A204.1 (cell line): Measurements from ENCODE around the gene MS4A6A.
"Not testable (repeated sequence)": the region's sequence is repeated elsewhere in the genome, so short reads cannot be mapped to it uniquely, and the experiment has no call there.

ENCODE experiments used
- FAIRE-seq: peaks from 2 replicates; lab custom pipeline; 2012; peaks lifted over from hg19 to GRCh38; lab: Jason Lieb, UNC

MS4A6A gene, protein sequence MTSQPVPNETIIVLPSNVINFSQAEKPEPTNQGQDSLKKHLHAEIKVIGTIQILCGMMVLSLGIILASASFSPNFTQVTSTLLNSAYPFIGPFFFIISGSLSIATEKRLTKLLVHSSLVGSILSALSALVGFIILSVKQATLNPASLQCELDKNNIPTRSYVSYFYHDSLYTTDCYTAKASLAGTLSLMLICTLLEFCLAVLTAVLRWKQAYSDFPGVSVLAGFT

DNA sequence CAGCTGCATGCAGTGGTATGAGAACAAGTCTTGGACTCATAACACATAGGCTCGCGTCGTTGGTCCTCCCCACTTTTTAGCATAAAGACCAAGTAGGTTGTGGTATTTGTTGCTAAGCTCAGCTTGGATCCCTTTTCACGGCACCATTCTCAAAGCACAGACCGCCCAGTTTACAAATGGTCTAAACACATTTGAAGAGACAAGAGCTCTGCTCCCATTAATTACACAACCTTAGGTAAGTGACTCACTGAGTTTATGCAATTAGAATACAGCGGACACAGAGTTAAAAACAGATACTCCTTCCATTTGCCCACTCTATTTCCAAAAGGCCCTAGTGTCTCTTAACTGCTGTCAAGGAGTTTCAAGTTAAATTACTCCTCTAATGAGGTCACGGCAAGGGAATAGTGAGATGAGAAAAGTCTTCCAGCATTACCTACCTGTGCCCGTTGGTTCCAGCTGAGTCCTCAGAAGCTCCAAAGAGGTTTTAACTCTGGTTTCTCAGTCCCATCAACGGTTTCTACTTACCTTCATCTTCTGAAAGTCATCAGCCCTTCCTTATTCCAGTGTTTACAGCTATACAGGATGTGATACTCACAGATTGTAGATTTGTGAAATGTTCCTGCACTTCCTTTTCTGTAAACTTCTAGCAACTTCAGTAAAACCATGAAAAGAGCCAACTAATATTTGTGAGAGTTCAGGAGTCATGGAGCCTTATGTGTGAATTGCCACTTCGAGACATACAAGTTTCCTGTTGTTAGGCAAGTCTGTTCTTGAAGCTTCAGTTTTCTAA lies at the start of gene MS4A6A:
Gene MS4A6A, minus strand, starts transcription at position 543 of the 790 bp plus-strand sequence. CDS start 1,356 bp downstream, outside the sequence.
- no peak for FAIRE-seq

DNA sequence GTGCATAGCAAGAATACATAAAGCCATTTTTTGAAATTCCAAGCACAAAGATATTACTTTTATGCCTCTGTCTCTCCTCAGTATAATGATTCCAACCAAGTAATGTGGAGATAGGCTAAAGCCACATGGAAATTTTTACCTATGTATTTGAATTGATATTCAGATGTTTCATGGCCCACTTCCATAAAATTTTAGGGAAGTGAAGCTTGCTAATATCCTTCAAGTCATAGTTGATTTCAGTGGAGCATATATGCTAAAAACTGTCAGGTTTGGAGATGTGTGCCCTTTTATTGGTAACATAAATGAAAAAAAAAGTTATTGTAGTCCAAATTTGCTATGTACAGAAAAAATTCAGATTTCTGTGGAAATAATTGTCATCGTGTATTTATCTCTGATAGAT lies 47.8 kb upstream of the MS4A6A start:
- no peak for FAIRE-seq

DNA sequence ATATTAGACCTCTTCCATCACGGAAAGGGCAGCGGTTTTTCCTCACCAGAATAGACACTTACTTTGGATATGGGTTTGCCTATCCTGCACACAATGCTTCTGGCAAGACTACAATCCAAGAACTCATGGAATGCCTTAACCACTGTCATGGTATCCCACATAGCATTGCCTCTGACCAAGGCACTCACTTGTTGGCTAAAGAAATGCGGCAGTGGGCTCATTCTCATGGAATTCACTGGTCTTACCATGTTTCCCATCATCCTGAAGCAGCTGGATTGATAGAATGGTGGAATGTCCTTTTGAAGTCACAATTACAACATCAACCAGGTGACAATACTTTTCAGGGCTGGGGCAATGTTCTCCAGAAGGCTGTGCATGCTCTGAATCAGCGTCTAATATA lies 39.3 kb upstream of the MS4A6A start:
- FAIRE-seq = no peak

DNA sequence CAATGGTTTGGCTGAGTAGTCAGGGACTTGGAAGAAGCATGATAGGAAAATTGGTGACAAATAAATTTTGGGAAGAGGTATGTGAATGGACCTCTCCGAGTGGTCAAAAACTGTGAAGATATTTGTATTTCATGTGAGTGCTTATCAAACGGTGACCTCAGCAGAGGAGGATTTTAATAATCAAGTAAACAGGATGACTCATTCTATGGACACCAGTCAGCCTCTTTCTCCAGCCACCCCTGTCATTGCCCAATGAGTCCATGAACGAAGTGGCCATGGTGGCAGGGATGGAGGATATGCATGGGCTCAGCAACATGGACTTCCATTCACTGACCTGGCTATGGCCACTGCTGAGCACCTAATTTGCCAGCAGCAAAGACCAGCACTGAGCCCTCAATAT lies 38.8 kb upstream of the MS4A6A start:
- FAIRE-seq = no peak

DNA sequence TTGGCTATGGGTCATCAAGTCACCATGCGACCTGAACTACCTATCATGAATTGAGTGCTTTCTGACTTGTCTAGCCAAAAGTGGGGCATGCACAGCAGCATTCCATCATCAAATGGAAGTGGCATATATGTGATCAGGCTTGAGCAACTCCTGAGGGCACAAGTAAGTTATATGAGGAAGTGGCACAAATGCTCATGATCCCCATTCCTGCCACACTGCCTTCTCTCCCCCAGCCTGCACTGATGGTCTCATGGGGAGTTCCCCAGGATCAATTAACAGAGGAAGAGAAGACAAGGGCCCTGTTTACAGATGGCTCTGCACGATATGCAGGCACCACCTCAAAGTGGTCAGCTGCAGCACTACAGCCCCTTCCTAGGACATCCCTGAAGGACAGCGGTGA lies 38.3 kb upstream of the MS4A6A start:
- no peak for FAIRE-seq

DNA sequence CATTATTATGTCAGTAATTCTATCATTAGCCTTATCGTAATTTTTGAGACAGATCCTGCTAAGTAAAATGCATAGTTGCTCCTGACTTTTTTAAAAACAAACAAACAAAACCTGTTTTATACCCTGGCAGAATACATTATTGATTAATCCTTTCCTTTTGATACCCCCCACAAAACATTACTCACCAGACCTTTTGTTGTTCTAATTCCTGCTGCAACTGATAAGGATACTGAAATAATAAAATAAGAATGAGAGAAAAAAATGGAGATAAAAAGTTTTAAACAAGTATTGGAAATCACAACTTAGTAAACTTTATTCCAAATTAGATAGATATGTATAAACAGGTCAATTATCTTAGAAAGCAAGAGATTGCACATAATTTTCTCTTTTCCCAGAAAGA lies 31.5 kb upstream of the MS4A6A start:
- FAIRE-seq = no peak

DNA sequence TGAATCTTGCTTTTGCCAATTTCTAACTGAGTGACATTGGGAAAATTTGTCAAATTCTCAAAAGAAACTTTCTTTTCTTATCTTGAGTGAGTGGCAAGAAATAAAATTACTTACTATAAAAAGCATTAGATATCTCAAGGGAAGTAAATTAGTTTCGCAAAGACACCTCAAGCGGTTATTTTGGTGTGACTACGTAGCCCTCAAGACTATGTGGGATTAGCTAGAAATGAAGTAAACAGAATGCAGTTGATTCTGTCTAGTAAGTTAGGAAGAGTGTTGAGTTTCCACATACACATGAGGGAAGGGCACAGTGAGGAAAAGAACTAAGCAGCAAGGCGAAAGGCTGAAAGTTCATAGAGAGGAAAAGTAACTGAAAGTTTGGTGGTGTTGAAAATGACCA lies 28.3 kb upstream of the MS4A6A start:
- FAIRE-seq = no peak

DNA sequence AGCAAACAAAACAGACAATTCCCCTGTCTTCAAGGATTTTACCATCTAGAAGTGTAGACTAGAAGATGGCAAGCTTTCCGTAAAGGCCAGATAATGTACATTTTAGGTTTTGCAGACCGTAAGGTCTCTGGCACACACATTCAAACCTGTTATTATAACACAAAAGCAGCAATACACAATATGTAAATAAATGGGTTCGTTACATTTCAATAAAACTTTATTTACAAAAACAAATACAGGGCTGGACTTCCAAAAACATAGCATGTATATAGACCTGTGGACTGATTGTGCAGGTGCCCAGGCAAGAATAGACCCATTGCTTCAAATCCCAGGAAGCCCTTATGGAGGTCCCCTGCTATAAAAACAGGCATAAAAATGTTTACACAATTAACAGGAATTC lies 27.1 kb upstream of the MS4A6A start:
- FAIRE-seq = no peak

DNA sequence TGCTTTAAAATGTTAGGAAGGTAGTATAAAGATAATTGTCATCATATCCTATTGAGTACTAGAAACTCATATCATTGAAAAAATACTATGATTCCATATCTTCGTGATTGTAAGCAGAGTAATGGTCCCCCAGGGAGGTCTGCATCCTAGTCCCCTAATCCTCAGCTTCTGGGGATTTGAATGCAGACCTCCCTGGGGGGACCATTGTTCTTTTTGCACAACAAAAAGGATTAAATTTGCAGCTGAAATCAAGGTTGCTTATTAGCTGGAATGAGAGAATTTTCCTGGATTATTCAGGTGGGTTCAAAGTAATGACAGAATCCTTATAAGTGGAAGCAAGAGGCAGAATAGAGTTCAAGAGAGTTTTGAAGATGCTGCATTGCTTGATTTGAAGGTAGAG lies 26.1 kb upstream of the MS4A6A start:
- no peak for FAIRE-seq

DNA sequence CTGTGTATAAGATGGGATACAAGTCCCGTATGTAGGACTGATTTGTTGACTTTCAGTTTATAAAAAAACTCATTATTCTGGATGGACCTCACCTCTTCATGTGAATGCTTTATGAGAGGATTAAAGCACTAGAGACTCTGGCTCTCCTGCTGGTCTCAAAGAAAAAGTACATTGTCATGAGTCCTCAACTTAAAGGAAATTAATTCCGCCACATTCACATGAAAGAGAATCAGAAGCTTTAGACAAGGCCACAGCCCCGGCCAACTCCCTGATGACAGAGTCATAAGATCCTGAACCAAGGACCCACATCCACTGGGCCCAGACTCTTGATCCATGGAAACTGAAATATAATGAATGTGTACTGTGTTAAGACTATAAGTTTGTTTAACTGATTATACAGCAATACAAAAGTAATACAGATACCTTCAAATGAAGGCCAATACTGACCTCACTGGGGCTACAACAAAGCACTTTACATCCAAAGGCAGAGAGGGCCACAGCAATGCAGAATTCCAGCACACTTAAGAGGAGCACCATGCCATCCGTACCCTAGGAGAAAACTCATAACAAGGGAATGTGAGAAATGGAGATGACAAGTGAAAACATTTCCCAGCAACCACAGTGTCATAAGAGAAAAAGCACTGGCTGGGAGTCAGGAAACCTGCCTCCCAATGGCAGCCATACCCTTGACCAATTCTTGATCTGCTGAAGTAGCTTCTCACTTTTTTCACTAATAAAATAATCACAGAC lies 25.4 kb upstream of the MS4A6A start:
- no peak for FAIRE-seq

DNA sequence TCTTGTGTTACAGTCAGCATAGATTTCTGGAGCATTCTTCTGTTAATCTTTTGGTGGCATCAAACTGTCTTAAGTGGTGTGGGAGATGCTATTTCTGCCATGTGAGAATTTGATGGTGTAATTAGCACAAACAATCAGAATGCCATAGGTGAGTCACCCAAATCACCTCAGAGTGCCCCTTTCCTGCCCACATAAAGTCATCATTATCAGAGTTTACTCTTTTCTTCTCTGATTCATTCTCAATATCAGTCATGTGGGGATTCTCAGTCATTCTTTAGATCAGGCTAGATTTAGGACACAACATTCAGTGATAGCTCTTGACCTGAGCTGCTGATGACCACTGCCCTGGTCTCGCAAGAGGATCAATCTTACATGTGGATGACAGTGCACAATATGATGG lies 23.7 kb upstream of the MS4A6A start:
- no peak for FAIRE-seq

DNA sequence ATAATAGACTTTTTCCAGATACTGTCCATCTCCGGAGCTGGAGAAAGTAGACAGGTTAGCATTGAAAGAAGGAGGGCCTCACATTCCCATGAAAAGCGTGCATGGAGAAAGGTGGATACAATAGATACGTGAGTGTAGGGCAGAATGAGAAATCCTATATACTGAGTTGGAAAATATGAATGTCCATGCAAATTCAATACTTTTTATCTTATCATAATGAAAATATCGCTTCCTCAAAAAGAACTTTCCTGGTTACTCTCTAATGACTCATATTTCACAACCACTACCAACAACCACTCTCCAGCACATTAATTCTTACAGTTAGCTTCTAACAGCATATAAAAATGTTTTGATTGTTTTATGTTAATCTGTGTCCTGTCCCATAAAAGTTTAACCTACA lies 22.0 kb upstream of the MS4A6A start:
- FAIRE-seq = no peak

DNA sequence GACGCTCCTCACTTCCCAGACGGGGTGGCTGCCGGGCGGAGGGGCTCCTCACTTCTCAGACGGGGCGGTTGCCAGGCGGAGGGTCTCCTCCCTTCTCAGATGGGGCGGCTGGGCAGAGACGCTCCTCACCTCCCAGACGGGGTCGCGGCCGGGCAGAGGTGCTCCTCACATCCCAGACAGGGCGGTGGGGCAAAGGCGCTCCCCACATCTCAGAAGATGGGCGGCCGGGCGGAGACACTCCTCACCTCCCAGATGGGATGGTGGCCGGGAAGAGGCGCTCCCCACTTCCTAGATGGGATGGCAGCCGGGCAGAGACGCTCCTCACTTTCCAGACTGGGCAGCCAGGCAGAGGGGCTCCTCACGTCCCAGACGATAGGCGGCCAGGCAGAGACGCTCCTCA lies 18.5 kb upstream of the MS4A6A start:
- not testable (repeated sequence) for FAIRE-seq

DNA sequence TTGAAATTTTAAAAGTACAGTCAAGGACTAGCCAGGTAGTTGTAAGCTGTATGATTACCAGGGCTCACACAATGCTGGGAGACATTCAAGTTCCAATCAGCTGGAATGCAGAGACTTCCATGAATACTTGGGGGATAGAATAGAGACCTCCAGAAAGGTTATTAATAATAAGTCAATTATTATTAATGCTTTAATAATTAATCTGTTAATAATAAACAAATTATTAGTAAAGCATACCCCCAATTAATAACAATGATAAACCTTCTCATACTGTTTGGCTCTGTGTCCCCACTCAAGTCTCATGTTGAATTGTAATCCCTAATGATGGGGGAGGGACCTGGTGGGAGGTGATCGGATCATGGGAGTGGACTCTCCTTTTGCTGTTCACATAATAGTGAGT lies 14.6 kb upstream of the MS4A6A start:
- no peak for FAIRE-seq

DNA sequence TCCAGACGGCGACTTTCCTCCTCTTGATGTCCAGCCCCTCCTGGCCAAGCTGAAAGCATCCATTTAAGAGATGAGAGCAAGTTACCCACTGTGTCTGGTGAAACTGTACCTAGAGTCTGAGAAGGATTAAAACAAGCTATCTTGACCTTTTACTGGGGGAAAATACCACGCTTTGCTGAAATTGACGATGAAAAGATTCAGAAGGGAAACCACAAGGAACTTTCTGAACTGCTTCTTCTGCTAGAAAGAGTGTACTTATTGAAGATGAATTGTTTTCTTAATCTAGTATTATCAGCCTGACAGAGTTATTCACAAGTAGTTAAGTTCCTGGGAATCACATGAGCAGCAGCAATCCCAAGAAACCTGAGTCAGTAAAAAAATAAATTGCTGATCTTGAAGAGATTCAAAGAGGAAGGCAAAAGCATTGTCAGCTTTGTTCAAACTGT lies 13.1 kb upstream of the MS4A6A start:
- FAIRE-seq = no peak

DNA sequence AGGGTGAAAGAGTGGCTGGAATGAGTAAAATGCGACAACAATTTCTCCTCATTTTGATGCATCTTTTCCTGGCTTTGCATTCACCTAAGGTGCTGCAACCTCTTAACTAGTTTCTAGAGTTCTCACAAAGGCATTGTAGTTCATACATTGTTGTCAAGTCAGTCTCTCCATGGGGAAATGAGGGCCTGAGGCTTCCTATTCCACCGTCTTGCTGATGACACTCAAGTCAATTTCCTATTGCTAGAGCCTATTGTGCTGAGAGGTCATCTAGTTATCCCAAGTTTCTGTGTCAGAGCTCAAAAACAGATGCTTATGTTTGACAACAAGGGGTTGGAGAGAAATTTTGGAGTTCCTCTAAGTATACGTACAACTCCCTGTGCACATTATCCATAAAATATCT lies 11.6 kb upstream of the MS4A6A start:
- no peak for FAIRE-seq

DNA sequence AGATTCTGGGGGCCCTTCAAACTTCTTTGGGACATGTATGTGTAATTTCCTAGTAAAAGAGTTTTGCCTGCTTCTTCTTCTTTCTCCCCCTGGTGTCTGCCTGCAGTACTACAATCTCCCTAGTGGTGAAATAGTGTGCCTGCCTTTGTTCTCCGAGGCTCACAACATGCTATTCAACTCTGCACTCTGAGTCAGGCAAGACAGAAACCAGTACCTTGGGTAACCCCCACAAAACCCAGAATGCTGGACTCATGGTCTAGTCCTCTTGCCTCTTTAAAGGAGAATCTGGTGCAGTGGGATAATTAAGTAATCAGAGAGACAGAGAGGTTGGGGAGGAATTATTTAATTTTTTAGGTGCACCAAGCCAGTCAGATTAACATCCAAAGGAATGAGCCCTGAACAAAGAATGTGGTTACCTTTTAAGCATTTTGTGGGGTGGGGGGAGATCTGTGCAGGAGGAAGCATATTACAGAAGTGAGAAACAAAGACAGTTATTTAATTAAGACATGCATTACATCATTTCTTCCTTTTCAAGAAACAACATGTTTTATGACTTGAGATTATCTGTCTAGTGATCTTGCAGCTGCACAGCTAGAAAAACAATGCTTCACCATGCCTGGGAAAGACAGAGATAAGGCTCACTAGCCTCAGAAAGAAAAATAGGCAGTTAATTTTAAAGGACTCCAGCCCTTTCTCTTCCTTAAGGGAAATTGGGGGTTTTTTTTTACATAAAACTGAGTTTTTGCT lies 11.0 kb upstream of the MS4A6A start:
- FAIRE-seq = no peak

DNA sequence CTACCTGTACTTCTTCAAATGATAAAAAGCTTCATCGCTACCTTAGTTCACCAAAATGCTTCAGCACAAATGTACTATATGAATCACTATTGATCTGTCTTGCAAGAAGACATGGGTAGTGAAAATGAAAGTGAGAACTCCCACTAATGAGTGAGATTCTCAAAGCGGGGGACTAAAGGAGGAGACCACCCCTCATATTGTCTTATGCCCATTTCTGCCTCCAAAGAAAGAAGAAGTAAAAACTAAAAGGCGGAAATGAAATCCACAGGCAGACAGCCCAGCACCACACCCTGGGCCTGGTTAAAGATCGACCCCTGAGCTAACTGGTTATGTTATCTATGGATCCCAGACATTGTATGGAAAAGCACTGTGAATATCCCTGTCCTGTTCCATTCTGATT lies 9.7 kb upstream of the MS4A6A start:
- FAIRE-seq = not testable (repeated sequence)

DNA sequence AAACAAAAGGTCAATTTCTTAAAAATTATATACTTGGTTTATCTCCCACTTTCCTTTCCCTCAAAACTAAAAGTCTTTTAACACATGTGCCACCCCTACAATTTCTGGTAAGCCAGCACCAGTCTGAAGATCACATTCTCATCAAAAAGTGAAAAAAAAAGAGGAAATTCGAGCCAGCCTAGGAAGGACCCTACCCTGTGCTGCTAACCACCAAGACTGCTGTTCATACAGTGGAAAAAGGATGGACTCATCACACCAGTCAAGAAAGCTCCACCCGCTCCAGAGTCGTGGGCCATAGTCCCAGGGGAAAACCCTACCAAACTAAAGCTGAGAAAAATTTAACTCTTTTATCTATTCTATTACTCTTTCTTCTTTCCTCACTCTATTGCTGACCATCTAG lies 5.6 kb upstream of the MS4A6A start:
- FAIRE-seq = not testable (repeated sequence)

DNA sequence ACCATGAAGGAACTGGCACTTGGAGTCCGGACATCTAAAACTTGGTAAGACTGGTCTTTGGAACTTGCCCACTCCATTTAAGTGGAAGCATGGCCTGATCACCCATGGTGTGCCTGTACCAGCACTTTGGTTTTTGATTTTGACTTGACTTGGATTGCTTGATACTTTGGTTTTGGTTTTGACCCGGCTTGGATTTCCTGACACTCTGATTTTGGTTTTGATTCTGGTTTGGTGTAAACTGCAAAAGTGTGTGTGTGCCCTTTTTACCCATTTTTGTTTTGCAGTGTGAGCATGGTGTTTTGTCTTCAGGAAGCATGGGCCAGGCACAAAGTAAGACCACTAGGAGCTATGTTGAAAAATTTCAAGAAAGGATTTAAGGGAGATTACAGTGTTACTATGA lies 3.2 kb upstream of the MS4A6A start:
- FAIRE-seq = not testable (repeated sequence)

DNA sequence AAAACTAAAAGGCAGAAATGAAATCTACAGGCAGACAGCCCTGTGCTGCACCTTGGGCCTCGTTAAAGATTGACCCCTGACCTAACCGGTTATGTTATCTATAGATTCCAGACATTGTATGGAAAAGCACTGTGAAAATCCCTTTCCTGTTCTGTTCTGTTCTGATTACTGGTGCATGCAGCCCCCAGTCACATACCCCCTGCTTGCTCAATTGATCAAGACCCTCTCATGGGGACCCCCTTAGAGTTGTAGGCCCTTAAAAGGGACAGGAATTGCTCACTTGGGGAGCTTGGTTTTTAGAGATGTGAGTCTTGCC lies 2.6 kb upstream of the MS4A6A start:
- FAIRE-seq = not testable (repeated sequence)

DNA sequence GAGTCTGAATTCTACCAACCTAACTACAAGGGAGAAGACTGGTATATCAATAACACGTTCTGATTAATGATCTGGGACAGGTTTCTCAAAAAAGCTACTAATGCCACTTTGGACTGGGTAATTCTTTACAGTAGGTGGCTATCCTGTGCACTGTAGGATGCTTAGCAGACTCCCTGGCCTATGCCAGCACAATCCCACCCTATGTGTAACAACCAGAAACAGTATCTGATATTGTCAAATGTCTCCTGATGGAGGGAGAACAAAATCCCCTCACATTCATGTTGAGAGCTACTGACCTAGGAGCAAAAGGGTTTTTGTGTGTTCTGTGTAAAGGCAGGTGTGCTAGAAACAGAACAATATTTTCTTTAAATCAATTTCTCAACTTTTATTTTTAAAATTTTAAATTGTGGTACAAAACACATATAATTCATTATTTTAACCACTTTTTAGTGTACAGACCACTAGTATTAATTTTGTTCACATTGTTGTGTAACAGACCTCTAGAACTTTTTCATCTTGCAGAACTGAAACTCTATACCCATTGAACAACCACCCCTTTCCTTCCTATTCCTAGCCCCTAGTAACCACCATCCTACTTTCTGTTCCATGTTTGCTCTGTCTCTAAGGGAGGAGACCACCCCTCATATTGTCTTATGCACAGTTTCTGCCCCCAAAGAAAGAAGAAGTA lies 2.1 kb upstream of the MS4A6A start:
- no peak for FAIRE-seq
